GM03348 (cell line): ENCODE data around the gene SPATA16.
"Not testable (repeated sequence)": the region's sequence is repeated elsewhere in the genome, so short reads cannot be mapped to it uniquely, and the experiment has no call there.

Source experiments
- DNase-seq: peaks from one replicate; pipeline ENCODE4 v3.0.0; 2012; ENCODE audit warnings: low spot score

Gene SPATA16

GRCh38 chr3:172946061-172946460, 195.0 kb downstream of the SPATA16 start:
- no peak for DNase-seq

GRCh38 chr3:172939651-172940293, 201.3 kb downstream of the SPATA16 start:
- no peak for DNase-seq

GRCh38 chr3:172938788-172939187, 202.2 kb downstream of the SPATA16 start:
- DNase-seq, result no peak

GRCh38 chr3:172931746-172932285, 209.2 kb downstream of the SPATA16 start:
- DNase-seq, result no peak

- no peak for DNase-seq
These were observed 211.6 kb downstream of the SPATA16 start for GRCh38 chr3:172929451-172929850.

- DNase-seq, result no peak
These were observed 216.5 kb downstream of the SPATA16 start for GRCh38 chr3:172924546-172924945.

- no peak for DNase-seq
These were observed 221.7 kb downstream of the SPATA16 start for GRCh38 chr3:172919297-172919683.

GRCh38 chr3:172918568-172919296, 222.3 kb downstream of the SPATA16 start:
- no peak for DNase-seq

- DNase-seq, result no peak
These were observed 222.9 kb downstream of the SPATA16 start for GRCh38 chr3:172918165-172918564.

- no peak for DNase-seq
These were observed 225.0 kb downstream of the SPATA16 start for GRCh38 chr3:172915911-172916514.

GRCh38 chr3:172914854-172915253, 226.2 kb downstream of the SPATA16 start:
- no peak for DNase-seq

- DNase-seq, result no peak
These were observed 227.0 kb downstream of the SPATA16 start for GRCh38 chr3:172913911-172914655.

- no peak for DNase-seq
These were observed 229.9 kb downstream of the SPATA16 start for GRCh38 chr3:172911142-172911541.

GRCh38 chr3:172908771-172909270, 232.2 kb downstream of the SPATA16 start:
- no peak for DNase-seq

- DNase-seq, result no peak
These were observed 235.6 kb downstream of the SPATA16 start for GRCh38 chr3:172905451-172905850.

- DNase-seq, result no peak
These were observed 236.2 kb downstream of the SPATA16 start for GRCh38 chr3:172904711-172905373.

- no peak for DNase-seq
These were observed 237.3 kb downstream of the SPATA16 start for GRCh38 chr3:172903642-172904320.

GRCh38 chr3:172892158-172892557, 248.9 kb downstream of the SPATA16 start:
- DNase-seq, result peak; percentile 21

- DNase-seq, result no peak
These were observed 255.3 kb downstream of the SPATA16 start for GRCh38 chr3:172885704-172886103.

GRCh38 chr3:172882563-172882962, 258.5 kb downstream of the SPATA16 start:
- DNase-seq, result no peak

- DNase-seq, result not testable (repeated sequence)
These were observed 261.7 kb downstream of the SPATA16 start for GRCh38 chr3:172879381-172879780.
